Subcutaneous adipose tissue (tissue), 4 donors: ENCODE measurements around the gene SEMA4D. TPM values are rescaled to one million over a fixed set of nuclear protein-coding genes. Genes with fewer than 3 reads are reported as not detected.

Experiments used
- total RNA-seq, 4 donors: library from RNA; depleted of rRNA; stranded (reverse); fragments of >200 nt; gene quantifications; one replicate each; pipeline ENCODE4 v1.1.0, GENCODE V29; 2016
- TF ChIP-seq, protein P1 (sequence below): fragments of 450-650 bp; IDR thresholded peaks from one replicate; pipeline ENCODE4 v1.5.1; 2016; ENCODE audit warnings: low read depth, mild to moderate bottlenecking, control low read depth, antibody characterized with exemption, moderate library complexity

SEMA4D gene, protein sequence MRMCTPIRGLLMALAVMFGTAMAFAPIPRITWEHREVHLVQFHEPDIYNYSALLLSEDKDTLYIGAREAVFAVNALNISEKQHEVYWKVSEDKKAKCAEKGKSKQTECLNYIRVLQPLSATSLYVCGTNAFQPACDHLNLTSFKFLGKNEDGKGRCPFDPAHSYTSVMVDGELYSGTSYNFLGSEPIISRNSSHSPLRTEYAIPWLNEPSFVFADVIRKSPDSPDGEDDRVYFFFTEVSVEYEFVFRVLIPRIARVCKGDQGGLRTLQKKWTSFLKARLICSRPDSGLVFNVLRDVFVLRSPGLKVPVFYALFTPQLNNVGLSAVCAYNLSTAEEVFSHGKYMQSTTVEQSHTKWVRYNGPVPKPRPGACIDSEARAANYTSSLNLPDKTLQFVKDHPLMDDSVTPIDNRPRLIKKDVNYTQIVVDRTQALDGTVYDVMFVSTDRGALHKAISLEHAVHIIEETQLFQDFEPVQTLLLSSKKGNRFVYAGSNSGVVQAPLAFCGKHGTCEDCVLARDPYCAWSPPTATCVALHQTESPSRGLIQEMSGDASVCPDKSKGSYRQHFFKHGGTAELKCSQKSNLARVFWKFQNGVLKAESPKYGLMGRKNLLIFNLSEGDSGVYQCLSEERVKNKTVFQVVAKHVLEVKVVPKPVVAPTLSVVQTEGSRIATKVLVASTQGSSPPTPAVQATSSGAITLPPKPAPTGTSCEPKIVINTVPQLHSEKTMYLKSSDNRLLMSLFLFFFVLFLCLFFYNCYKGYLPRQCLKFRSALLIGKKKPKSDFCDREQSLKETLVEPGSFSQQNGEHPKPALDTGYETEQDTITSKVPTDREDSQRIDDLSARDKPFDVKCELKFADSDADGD
- total RNA-seq: 10 to 100 TPM in 2 of 4 donors, 1 to 10 TPM in 2; 6.0 to 18.3 (median 10.9) TPM

DNA sequence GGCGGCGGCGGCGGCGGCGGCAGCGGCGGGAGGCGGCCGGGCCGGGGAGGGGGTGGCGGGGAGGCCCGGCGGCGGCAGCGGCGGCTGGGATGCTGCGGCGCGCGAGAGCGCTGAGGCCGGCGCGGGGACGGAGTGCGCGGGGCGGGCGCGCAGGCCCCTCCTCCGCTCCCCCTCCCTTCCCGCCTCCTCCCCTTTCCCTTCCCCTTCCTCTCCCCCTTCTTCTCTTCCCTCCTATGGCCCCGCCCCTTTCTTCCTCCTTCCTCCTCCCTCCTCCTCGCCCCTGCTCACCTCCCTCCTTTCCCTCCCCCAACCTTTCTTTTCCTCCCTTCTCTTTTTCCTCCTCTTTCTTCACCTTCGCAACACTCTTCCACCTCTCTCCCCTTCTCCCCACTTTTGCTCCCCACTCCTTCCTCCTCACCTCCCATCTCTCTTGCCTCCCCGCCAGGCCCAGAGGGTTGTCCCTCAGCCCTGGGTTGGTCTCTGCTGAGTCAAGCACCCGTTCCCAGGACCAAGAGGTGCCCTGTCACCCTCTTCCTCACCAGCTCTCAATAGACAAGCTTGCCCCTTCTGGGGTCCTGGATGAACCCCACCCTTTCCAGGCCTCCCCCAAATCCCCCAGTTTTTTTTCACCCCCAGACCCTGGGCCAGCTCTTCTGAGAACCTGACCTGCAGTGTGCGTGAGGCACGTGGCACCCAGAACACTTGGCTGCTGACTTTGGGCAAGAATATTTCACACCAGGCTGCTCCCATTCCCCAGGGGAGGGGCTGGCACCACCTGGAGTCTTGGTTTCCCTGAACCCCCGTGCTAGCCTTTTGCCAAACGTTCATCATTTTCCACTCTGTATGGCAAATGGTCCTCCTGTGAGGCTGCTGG lies at the start of gene SEMA4D:
Gene SEMA4D (minus strand): TSS at position 136 of the 874 bp plus-strand sequence. CDS start 92,657 bp downstream, outside the sequence.
- TF ChIP-seq, protein P1, sequence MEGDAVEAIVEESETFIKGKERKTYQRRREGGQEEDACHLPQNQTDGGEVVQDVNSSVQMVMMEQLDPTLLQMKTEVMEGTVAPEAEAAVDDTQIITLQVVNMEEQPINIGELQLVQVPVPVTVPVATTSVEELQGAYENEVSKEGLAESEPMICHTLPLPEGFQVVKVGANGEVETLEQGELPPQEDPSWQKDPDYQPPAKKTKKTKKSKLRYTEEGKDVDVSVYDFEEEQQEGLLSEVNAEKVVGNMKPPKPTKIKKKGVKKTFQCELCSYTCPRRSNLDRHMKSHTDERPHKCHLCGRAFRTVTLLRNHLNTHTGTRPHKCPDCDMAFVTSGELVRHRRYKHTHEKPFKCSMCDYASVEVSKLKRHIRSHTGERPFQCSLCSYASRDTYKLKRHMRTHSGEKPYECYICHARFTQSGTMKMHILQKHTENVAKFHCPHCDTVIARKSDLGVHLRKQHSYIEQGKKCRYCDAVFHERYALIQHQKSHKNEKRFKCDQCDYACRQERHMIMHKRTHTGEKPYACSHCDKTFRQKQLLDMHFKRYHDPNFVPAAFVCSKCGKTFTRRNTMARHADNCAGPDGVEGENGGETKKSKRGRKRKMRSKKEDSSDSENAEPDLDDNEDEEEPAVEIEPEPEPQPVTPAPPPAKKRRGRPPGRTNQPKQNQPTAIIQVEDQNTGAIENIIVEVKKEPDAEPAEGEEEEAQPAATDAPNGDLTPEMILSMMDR: no peak

DNA sequence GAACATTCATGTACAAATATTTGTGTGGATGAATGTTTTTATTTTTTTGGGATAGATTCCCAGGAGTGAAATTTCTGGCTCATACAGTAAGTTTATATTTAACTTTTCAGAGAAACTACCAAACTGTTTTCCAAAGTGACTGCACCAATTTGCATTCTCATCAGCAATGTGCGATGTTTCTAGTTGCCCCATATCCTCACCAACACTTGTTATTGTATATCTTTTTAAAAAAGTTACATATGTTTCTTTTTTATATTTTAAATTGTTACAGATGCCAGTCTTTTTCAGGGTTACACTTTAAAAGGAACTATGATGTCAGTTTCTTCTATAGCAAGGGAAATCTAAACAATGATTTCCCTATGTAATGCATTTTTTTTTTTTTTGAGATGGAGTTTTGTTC lies 49.1 kb upstream of the SEMA4D start:
- TF ChIP-seq, protein P1: no peak

DNA sequence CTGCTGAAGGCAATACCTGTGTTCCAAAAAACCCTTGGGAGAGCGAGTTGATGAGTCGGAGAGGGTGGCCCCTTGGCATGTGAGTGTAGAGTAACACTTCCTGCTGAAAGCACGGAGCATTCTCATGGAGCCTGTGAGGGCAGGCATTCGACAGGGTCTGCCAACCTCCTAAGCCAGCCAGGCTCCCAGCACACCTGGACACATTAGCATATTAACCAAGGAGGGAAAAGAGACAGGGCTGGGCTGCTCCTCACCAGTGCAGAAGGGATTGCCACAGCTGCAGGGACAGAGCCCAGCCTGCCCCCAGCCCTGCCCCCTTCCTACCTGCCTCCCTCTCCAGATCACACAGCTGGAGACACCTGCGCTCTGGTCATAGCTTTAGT lies 46.4 kb upstream of the SEMA4D start:
- TF ChIP-seq, protein P1: no peak

DNA sequence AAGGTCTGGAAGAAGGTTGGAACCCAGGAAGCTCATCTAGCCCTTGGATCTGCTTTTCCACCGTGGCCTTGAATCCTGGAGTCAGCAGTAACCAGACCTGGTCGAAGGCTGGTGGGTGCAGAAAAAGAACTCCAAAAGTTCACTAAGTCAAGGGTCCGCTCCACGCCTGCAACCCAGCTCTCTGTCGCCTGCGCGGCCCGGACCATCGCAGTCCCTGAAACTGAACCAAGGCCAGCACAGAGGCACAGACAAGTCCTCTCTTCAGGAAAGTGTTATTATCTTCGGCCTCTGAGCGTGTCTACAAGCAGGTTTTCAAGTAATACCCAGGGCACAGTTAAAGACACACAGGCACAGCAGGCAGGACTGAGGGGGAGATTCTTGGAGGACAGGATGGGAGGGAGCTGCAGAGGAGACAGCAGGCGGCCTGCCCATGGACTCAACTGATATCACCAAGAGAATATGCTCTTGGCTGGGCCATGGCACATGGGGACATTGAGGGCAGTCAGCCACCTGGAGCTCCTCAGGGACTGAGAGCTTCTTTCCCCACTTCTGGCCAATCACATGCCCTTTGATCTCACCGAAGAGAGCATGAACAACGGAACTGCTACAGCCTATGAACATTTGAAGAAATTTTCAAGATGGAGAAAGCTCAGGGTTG lies 45.8 kb upstream of the SEMA4D start:
- TF ChIP-seq, protein P1: no peak

DNA sequence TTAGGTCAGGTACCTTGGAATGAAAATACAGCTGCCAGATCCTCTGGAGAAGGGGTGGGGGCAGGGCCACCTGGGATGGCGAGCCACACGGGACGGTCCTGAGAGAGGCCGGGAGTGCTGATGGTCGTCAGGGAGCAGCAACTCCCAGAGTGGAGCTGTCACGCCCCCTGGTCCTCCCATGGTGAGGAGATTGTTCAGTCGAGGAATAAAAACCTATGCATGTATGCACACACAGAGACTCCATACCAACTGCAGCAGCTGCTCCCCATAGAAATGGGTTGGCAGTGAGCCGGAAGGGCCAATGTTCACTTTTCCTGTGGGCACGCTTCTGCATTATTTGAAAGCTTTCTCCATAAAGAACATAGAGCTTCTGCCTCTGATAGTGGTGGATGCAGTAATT lies 45.2 kb upstream of the SEMA4D start:
- TF ChIP-seq, protein P1: no peak

DNA sequence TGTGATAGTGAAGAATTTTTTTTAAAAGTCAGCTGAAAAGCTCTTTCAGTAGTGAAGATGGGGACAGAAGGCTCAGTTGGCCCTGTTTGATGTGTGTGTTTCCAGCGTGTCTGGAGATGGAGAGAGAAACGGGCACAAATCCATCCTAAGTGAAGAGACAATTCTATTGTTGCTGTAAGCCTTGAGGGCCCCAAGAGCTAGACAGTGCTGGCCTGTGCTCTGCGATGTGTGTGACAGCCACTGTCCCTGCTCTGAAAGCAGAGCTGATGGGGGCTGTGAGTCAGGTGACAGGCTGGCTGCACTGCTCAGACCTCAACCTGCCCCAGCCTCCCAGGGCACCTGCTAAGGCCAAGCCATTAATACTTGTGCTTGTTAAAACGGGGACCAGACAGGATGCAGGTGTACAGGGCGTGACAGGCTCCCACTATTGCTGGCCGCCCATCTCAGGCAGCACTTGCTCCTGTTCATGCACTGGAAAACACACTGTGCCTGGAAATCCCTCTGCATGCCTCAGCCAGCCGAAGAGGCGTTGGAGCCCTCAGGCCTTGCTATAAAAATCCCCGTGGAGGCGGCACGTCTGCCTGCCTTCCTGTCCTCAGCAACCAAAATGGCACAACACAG lies 44.6 kb upstream of the SEMA4D start:
- TF ChIP-seq, protein P1: no peak
